Ascending aorta (tissue), 2 donors: ENCODE measurements around the gene PROM2. TPM values are rescaled to one million over a fixed set of nuclear protein-coding genes. Genes with fewer than 3 reads are reported as not detected.

ENCODE experiments used
- DNase-seq, 2 donors: peaks; one replicate each; pipeline ENCODE4 v3.0.0-alpha.2; 2019; ENCODE audit warnings: low spot score in 2 of 2
- H3K27ac ChIP-seq, 2 donors: fragments of 200-600 bp; sonication (generic); one replicate each; pipeline ENCODE4 v1.5.1; 2016 to 2017; ENCODE audit warnings: mild to moderate bottlenecking in 1 of 2
- H3K27me3 ChIP-seq: fragments of 200-600 bp; sonication (generic); one replicate; pipeline ENCODE4 v1.5.1; 2017
- H3K36me3 ChIP-seq, 2 donors: fragments of 200-600 bp; sonication (generic); one replicate each; pipeline ENCODE4 v1.5.1; 2016
- H3K4me1 ChIP-seq, 2 donors: fragments of 200-600 bp; sonication (generic); one replicate each; pipeline ENCODE4 v1.5.1; 2016 to 2017; ENCODE audit warnings: mild to moderate bottlenecking in 1 of 2
- H3K4me3 ChIP-seq, 2 donors: fragments of 200-600 bp; sonication (generic); one replicate each; pipeline ENCODE4 v1.5.1; 2016 to 2017; ENCODE audit warnings: mild to moderate bottlenecking in 1 of 2
- H3K9me3 ChIP-seq, 2 donors: fragments of 200-600 bp; sonication (generic); one replicate each; pipeline ENCODE4 v1.5.1; 2016
- CTCF ChIP-seq, 3 experiments: fragments of 200-600 bp in 2 of 3; fragments of 450-650 bp in 1 of 3; sonication (generic) in 2 of 3; IDR thresholded peaks; one replicate each; pipeline ENCODE4 v1.5.1; 2016 to 2019; ENCODE audit warnings: antibody characterized with exemption in 3 of 3, mild to moderate bottlenecking in 1 of 3, moderate library complexity in 1 of 3
- intact Hi-C: fragments of 100-400 bp; cut with DNase I; formaldehyde crosslinking; loops from one replicate; pipeline ENCODE4 v1.15.1; 2023
- total RNA-seq: library from RNA; depleted of rRNA; stranded (reverse); fragments of >200 nt; gene quantifications from one replicate; pipeline ENCODE4 v1.1.0, GENCODE V29; 2016

PROM2 gene
- total RNA-seq, 1 donor from 2014 or later, result not detected

- Histone ChIP-seq H3K9me3 (no peaks in the 10 kb centered on the region), H3K4me1 (no peaks in the 10 kb centered on the region), H3K4me3 (no peak overlapping the region), H3K27ac (no peak overlapping the region), H3K27me3 (no peaks in the 10 kb centered on the region), H3K36me3 (no peaks in the 10 kb centered on the region)
- TF ChIP-seq CTCF (IDR thresholded peaks at IDR 0.05), result no peak
- intact Hi-C loops, result no loop called here
- no peak for DNase-seq
Measured at GRCh38 chr2:95328358-95329125, 54.3 kb downstream of the PROM2 start.

- Histone ChIP-seq H3K4me1 (no peaks in the 10 kb centered on the region), H3K27ac (no peak overlapping the region), H3K9me3 (no peaks in the 10 kb centered on the region), H3K27me3 (no peaks in the 10 kb centered on the region), H3K4me3 (no peak overlapping the region), H3K36me3 (no peaks in the 10 kb centered on the region)
- TF ChIP-seq CTCF (IDR thresholded peaks at IDR 0.05), result no peak
- DNase-seq, result no peak
- intact Hi-C loops, result no loop called here
Measured at GRCh38 chr2:95329401-95329800, 55.2 kb downstream of the PROM2 start.

GRCh38 chr2:95329891-95330793 lies 55.9 kb downstream of the PROM2 start:
- Histone ChIP-seq H3K36me3 (no peaks in the 10 kb centered on the region), H3K27ac (no peak overlapping the region), H3K9me3 (no peaks in the 10 kb centered on the region), H3K4me1 (no peaks in the 10 kb centered on the region), H3K4me3 (no peak overlapping the region), H3K27me3 (no peaks in the 10 kb centered on the region)
- no peak for TF ChIP-seq CTCF (IDR thresholded peaks at IDR 0.05)
- no peak for DNase-seq
- intact Hi-C loops, result no loop called here

GRCh38 chr2:95330794-95331338 lies 56.6 kb downstream of the PROM2 start:
- H3K36me3 ChIP-seq, result no peaks in the 10 kb centered on the region
- no peak overlapping the region for H3K27ac ChIP-seq
- intact Hi-C loops, result no loop called here
- H3K27me3 ChIP-seq, result no peaks in the 10 kb centered on the region
- no peaks in the 10 kb centered on the region for H3K9me3 ChIP-seq
- DNase-seq, result no peak
- H3K4me1 ChIP-seq, result no peaks in the 10 kb centered on the region
- H3K4me3 ChIP-seq, result no peak overlapping the region
- no peak for TF ChIP-seq CTCF (IDR thresholded peaks at IDR 0.05)

GRCh38 chr2:95331606-95332005 lies 57.4 kb downstream of the PROM2 start:
- Histone ChIP-seq H3K27ac (no peak overlapping the region), H3K4me1 (no peaks in the 10 kb centered on the region), H3K36me3 (no peaks in the 10 kb centered on the region), H3K27me3 (no peaks in the 10 kb centered on the region), H3K4me3 (no peak overlapping the region), H3K9me3 (no peaks in the 10 kb centered on the region)
- TF ChIP-seq CTCF (IDR thresholded peaks at IDR 0.05), result no peak
- intact Hi-C loops, result no loop called here
- DNase-seq, result no peak
